HCT116 (cell line): ENCODE results near the gene PHLPP2.

Experiments used
- EZH2phosphoT487 ChIP-seq: fragments of 200-600 bp; IDR thresholded peaks from 2 replicates; pipeline ENCODE4 v1.6.1; 2018; ENCODE audit warnings: antibody characterized with exemption, borderline replicate concordance
- POLR2A ChIP-seq: IDR thresholded peaks from 2 replicates; pipeline ENCODE4 v1.7.0; 2011; ENCODE audit warnings: borderline replicate concordance; ENCODE audit not compliant: insufficient read depth, insufficient read length; ENCODE audit errors: extremely low read depth
- POLR2AphosphoS5 ChIP-seq: IDR thresholded peaks from 2 replicates; pipeline ENCODE4 v1.6.1; 2011; ENCODE audit warnings: mild to moderate bottlenecking, low read depth, low read length, moderate library complexity
- SIN3A ChIP-seq: IDR thresholded peaks from 2 replicates; pipeline ENCODE4 v1.6.1; 2012; ENCODE audit warnings: low read depth
- SRF ChIP-seq: IDR thresholded peaks from 2 replicates; pipeline ENCODE4 v1.6.1; 2012; ENCODE audit warnings: low read depth
- TCF7L2 ChIP-seq: IDR thresholded peaks from 2 replicates; pipeline ENCODE4 v1.7.0; 2011; ENCODE audit warnings: borderline replicate concordance, inconsistent platforms; ENCODE audit not compliant: insufficient read depth, insufficient read length; ENCODE audit errors: extremely low read depth
- ZNF274 ChIP-seq: fragments of 200-500 bp; sonication (Bioruptor generic); IDR thresholded peaks from 2 replicates; pipeline ENCODE4 v1.6.1; 2014; ENCODE audit warnings: mild to moderate bottlenecking, low read depth, low read length, inconsistent platforms
- TF ChIP-seq, protein P1 (sequence below), 3 experiments: fragments of 200-600 bp in 1 of 3; sonication (generic) in 1 of 3; IDR thresholded peaks in 2 of 3; conservative IDR thresholded peaks in 1 of 3; 2 replicates each; pipeline ENCODE4 v1.5.1; 2012 to 2017; ENCODE audit warnings: low read depth in 2 of 3, low read length in 2 of 3, antibody characterized with exemption in 1 of 3, borderline replicate concordance in 1 of 3, control low read depth in 1 of 3, mild to moderate bottlenecking in 1 of 3, mixed read lengths in 1 of 3, mixed run types in 1 of 3, moderate library complexity in 1 of 3; ENCODE audit not compliant: insufficient read depth in 1 of 3
- TF ChIP-seq, protein P2 (sequence below): IDR thresholded peaks from 2 replicates; pipeline ENCODE4 v1.6.1; 2012
- TF ChIP-seq, protein P3 (sequence below): IDR thresholded peaks from 2 replicates; pipeline ENCODE4 v1.6.1; 2012
- TF ChIP-seq, protein P4 (sequence below): IDR thresholded peaks from 2 replicates; pipeline ENCODE4 v1.6.1; 2012; ENCODE audit warnings: low read depth
- TF ChIP-seq, protein P5 (sequence below): IDR thresholded peaks from 2 replicates; pipeline ENCODE4 v1.6.1; 2011; ENCODE audit warnings: mild to moderate bottlenecking, low read length, moderate library complexity; ENCODE audit not compliant: insufficient replicate concordance; ENCODE audit errors: extremely low read depth

DNA sequence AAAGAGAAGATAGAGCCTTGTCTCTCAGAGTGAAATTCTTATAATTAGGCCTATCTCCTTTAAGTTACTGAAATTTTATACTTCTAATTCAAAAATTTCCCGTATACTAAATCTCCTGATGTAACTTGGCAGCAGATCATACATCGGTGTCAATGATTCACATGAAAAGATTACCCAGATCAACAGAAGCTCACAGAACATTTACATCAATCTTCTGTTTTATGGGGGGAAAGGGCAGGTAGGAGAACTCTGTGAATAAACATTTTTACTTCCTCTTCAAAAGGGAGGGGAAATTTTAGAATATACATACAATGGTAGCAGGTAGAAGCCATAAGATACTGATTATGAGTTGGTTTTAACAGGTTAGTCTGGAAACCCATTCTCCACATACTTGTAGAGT, 43.1 kb downstream of the PHLPP2 start:
- TF ChIP-seq, protein P1, sequence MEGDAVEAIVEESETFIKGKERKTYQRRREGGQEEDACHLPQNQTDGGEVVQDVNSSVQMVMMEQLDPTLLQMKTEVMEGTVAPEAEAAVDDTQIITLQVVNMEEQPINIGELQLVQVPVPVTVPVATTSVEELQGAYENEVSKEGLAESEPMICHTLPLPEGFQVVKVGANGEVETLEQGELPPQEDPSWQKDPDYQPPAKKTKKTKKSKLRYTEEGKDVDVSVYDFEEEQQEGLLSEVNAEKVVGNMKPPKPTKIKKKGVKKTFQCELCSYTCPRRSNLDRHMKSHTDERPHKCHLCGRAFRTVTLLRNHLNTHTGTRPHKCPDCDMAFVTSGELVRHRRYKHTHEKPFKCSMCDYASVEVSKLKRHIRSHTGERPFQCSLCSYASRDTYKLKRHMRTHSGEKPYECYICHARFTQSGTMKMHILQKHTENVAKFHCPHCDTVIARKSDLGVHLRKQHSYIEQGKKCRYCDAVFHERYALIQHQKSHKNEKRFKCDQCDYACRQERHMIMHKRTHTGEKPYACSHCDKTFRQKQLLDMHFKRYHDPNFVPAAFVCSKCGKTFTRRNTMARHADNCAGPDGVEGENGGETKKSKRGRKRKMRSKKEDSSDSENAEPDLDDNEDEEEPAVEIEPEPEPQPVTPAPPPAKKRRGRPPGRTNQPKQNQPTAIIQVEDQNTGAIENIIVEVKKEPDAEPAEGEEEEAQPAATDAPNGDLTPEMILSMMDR (IDR thresholded peaks at IDR 0.05 in 2 of 3, conservative IDR thresholded peaks at IDR 0.05 in 1 of 3; ENCODE audit: borderline replicate concordance in 1 of 3, insufficient read depth in 1 of 3, low read depth in 2 of 3, low read length in 2 of 3): no peak
- no peak for TF ChIP-seq EZH2phosphoT487
- TF ChIP-seq POLR2A: no peak
- TF ChIP-seq SRF: no peak
- TF ChIP-seq, protein P2, sequence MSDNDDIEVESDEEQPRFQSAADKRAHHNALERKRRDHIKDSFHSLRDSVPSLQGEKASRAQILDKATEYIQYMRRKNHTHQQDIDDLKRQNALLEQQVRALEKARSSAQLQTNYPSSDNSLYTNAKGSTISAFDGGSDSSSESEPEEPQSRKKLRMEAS: no peak
- TF ChIP-seq, protein P3, sequence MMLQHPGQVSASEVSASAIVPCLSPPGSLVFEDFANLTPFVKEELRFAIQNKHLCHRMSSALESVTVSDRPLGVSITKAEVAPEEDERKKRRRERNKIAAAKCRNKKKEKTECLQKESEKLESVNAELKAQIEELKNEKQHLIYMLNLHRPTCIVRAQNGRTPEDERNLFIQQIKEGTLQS: no peak
- no peak for TF ChIP-seq POLR2AphosphoS5
- TF ChIP-seq TCF7L2: no peak
- TF ChIP-seq, protein P4, sequence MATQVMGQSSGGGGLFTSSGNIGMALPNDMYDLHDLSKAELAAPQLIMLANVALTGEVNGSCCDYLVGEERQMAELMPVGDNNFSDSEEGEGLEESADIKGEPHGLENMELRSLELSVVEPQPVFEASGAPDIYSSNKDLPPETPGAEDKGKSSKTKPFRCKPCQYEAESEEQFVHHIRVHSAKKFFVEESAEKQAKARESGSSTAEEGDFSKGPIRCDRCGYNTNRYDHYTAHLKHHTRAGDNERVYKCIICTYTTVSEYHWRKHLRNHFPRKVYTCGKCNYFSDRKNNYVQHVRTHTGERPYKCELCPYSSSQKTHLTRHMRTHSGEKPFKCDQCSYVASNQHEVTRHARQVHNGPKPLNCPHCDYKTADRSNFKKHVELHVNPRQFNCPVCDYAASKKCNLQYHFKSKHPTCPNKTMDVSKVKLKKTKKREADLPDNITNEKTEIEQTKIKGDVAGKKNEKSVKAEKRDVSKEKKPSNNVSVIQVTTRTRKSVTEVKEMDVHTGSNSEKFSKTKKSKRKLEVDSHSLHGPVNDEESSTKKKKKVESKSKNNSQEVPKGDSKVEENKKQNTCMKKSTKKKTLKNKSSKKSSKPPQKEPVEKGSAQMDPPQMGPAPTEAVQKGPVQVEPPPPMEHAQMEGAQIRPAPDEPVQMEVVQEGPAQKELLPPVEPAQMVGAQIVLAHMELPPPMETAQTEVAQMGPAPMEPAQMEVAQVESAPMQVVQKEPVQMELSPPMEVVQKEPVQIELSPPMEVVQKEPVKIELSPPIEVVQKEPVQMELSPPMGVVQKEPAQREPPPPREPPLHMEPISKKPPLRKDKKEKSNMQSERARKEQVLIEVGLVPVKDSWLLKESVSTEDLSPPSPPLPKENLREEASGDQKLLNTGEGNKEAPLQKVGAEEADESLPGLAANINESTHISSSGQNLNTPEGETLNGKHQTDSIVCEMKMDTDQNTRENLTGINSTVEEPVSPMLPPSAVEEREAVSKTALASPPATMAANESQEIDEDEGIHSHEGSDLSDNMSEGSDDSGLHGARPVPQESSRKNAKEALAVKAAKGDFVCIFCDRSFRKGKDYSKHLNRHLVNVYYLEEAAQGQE: no peak
- no peak for TF ChIP-seq ZNF274
- TF ChIP-seq, protein P5, sequence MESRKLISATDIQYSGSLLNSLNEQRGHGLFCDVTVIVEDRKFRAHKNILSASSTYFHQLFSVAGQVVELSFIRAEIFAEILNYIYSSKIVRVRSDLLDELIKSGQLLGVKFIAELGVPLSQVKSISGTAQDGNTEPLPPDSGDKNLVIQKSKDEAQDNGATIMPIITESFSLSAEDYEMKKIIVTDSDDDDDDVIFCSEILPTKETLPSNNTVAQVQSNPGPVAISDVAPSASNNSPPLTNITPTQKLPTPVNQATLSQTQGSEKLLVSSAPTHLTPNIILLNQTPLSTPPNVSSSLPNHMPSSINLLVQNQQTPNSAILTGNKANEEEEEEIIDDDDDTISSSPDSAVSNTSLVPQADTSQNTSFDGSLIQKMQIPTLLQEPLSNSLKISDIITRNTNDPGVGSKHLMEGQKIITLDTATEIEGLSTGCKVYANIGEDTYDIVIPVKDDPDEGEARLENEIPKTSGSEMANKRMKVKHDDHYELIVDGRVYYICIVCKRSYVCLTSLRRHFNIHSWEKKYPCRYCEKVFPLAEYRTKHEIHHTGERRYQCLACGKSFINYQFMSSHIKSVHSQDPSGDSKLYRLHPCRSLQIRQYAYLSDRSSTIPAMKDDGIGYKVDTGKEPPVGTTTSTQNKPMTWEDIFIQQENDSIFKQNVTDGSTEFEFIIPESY: no peak
- no peak for TF ChIP-seq SIN3A
